K562 (cell line): ENCODE results near the gene NECTIN2. TPM values are rescaled to one million over a fixed set of nuclear protein-coding genes. Genes with fewer than 3 reads are reported as not detected.

ENCODE experiments used
- CEBPG ChIP-seq, 3 experiments: fragments of 200-800 bp in 1 of 3; sonication (Bioruptor generic) in 1 of 3; sonication (generic) in 1 of 3; formaldehyde crosslinking in 1 of 3; IDR thresholded peaks in 2 of 3; conservative IDR thresholded peaks in 1 of 3; 2 replicates each; pipeline versions ENCODE4 v1.6.1 to v1.8.0; 2016 to 2022; ENCODE audit warnings: missing compliant biosample characterization in 2 of 3, missing genetic modification characterization in 2 of 3, mild to moderate bottlenecking in 1 of 3, missing genetic modification reagents in 1 of 3
- CREB1 ChIP-seq, 2 experiments: sonication (generic) in 1 of 2; formaldehyde crosslinking in 1 of 2; IDR thresholded peaks; 2 replicates each; pipeline versions ENCODE4 v1.6.1 to v1.8.0; 2012 to 2022; ENCODE audit warnings: inconsistent platforms in 1 of 2, mild to moderate bottlenecking in 1 of 2, missing genetic modification reagents in 1 of 2, moderate library complexity in 1 of 2
- MGA ChIP-seq: fragments of 450-650 bp; IDR thresholded peaks from 2 replicates; pipeline ENCODE4 v1.6.1; 2016; ENCODE audit warnings: mild to moderate bottlenecking, moderate library complexity
- RCOR1 ChIP-seq, 2 experiments: IDR thresholded peaks; 2 replicates each; pipeline ENCODE4 v1.6.1; 2012; ENCODE audit warnings: low read depth in 2 of 2, low read length in 2 of 2, borderline replicate concordance in 1 of 2, improper control_type of control experiment in 1 of 2
- polyA plus RNA-seq, 8 experiments: library from polyadenylated mRNA; depleted of rRNA in 4 of 8; stranded (reverse) in 5 of 8; unstranded in 3 of 8; fragments of >200 nt; fragmentation: Nextera tagmentation in 2 of 8; fragmentation: Illumina TruSeq in 1 of 8; extraction: Ambion mirVana in 2 of 8; extraction: Trizol in 1 of 8; gene quantifications; 2 replicates each; pipeline versions ENCODE4 v1.2.1 to v1.2.3, GENCODE V29; 2011 to 2014; ENCODE audit warnings: inconsistent platforms in 1 of 8, missing spikeins in 1 of 8
- total RNA-seq, 7 experiments: library from RNA; depleted of rRNA in 6 of 7; stranded (reverse); fragments of >200 nt in 6 of 7; fragmentation: Illumina TruSeq in 2 of 7; extraction: Trizol in 2 of 7; gene quantifications; 2 replicates each; pipeline versions ENCODE4 v1.2.1 to v1.2.3, GENCODE V29; 2011 to 2021; ENCODE audit warnings: low replicate concordance in 1 of 7
- TF ChIP-seq, protein P1 (sequence below): sonication (generic); formaldehyde crosslinking; IDR thresholded peaks from 2 replicates; pipeline ENCODE4 v1.9.0; 2022; ENCODE audit warnings: mild to moderate bottlenecking, missing genetic modification reagents
- TF ChIP-seq, protein P2 (sequence below): sonication (generic); formaldehyde crosslinking; IDR thresholded peaks from 2 replicates; pipeline ENCODE4 v1.8.1; 2023; ENCODE audit warnings: mild to moderate bottlenecking, missing genetic modification reagents
- TF ChIP-seq, protein P3 (sequence below): fragments of 250-450 bp; sonication (Bioruptor Pico); IDR thresholded peaks from 2 replicates; pipeline ENCODE4 v1.4.0; 2020

The NECTIN2 gene
- total and polyA plus RNA-seq, 9 of the 15 experiments (the other 6 are each of a cell fraction or from before 2014, with no cell fraction given) = 3.9 to 94.9 (median 34.9) TPM

GRCh38 chr19:44914433-44915206, 68.5 kb downstream of the NECTIN2 start, which contains the start of gene APOC1 (continued):
- TF ChIP-seq MGA = peak; percentile 84
- TF ChIP-seq CREB1 (IDR thresholded peaks at IDR 0.05) = peak; percentile 91
- peak; percentile 95 for TF ChIP-seq CREB1 (CRISPR knock-in tag; IDR thresholded peaks at IDR 0.05)
- TF ChIP-seq RCOR1 (IDR thresholded peaks at IDR 0.05; ENCODE audit: borderline replicate concordance in 1 of 2, low read depth in 2 of 2, low read length in 2 of 2) = peak in 1 of 2 experiments; percentile 80; a peak in 1 of 4 replicates
- TF ChIP-seq, protein P1, sequence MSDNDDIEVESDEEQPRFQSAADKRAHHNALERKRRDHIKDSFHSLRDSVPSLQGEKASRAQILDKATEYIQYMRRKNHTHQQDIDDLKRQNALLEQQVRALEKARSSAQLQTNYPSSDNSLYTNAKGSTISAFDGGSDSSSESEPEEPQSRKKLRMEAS (CRISPR knock-in tag) = 0 out of 2 replicates have a peak, but pooled peaks have one; percentile 44
- TF ChIP-seq, protein P2, sequence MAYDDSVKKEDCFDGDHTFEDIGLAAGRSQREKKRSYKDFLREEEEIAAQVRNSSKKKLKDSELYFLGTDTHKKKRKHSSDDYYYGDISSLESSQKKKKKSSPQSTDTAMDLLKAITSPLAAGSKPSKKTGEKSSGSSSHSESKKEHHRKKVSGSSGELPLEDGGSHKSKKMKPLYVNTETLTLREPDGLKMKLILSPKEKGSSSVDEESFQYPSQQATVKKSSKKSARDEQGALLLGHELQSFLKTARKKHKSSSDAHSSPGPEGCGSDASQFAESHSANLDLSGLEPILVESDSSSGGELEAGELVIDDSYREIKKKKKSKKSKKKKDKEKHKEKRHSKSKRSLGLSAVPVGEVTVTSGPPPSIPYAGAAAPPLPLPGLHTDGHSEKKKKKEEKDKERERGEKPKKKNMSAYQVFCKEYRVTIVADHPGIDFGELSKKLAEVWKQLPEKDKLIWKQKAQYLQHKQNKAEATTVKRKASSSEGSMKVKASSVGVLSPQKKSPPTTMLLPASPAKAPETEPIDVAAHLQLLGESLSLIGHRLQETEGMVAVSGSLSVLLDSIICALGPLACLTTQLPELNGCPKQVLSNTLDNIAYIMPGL (CRISPR knock-in tag) = 0 out of 2 replicates have a peak, but pooled peaks have one; percentile 8
- peak; percentile 66 for TF ChIP-seq CEBPG (CRISPR knock-in tag; IDR thresholded peaks at IDR 0.05)
- peak in 1 of 2 experiments; percentile 24; a peak in 1 of 4 replicates for TF ChIP-seq CEBPG (tag; conservative IDR thresholded peaks at IDR 0.05 in 1 of 2, IDR thresholded peaks at IDR 0.05 in 1 of 2)
- TF ChIP-seq, protein P3, sequence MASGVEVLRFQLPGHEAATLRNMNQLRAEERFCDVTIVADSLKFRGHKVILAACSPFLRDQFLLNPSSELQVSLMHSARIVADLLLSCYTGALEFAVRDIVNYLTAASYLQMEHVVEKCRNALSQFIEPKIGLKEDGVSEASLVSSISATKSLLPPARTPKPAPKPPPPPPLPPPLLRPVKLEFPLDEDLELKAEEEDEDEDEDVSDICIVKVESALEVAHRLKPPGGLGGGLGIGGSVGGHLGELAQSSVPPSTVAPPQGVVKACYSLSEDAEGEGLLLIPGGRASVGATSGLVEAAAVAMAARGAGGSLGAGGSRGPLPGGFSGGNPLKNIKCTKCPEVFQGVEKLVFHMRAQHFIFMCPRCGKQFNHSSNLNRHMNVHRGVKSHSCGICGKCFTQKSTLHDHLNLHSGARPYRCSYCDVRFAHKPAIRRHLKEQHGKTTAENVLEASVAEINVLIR (CRISPR knock-in tag) = peak; percentile 81
